Trophoblast cell (in vitro differentiated cells and primary cell): ENCODE results near the gene RABEPK.
"Not testable (repeated sequence)": the region's sequence is repeated elsewhere in the genome, so short reads cannot be mapped to it uniquely, and the experiment has no call there.

Source experiments
- DNase-seq, 2 donors: peaks; one replicate each; pipeline ENCODE4 v3.0.0-alpha.2; 2016
- H2AFZ ChIP-seq: 2 replicates; pipeline ENCODE4 v1.6.1; 2013; ENCODE audit warnings: low read length, moderate library complexity, mild to moderate bottlenecking; ENCODE audit not compliant: insufficient read depth, poor library complexity
- H2AK5ac ChIP-seq: 2 replicates; pipeline ENCODE4 v1.6.1; 2013; ENCODE audit warnings: mild to moderate bottlenecking, low read length
- H2BK120ac ChIP-seq: 2 replicates; pipeline ENCODE4 v1.6.1; 2013; ENCODE audit warnings: low read length, mild to moderate bottlenecking, moderate library complexity; ENCODE audit not compliant: insufficient read depth, poor library complexity
- H2BK12ac ChIP-seq: 2 replicates; pipeline ENCODE4 v1.6.1; 2013; ENCODE audit warnings: mild to moderate bottlenecking, low read length, moderate library complexity
- H2BK5ac ChIP-seq: 2 replicates; pipeline ENCODE4 v1.6.1; 2013; ENCODE audit warnings: low read length, low read depth, moderate library complexity, mild to moderate bottlenecking; ENCODE audit not compliant: poor library complexity
- H3K14ac ChIP-seq: 2 replicates; pipeline ENCODE4 v1.6.1; 2013; ENCODE audit warnings: mild to moderate bottlenecking, low read length
- H3K18ac ChIP-seq: 2 replicates; pipeline ENCODE4 v1.6.1; 2013; ENCODE audit warnings: mild to moderate bottlenecking, low read length
- H3K23ac ChIP-seq: 2 replicates; pipeline ENCODE4 v1.6.1; 2013; ENCODE audit warnings: low read length
- H3K27ac ChIP-seq: 2 replicates; pipeline ENCODE4 v1.5.1; 2013; ENCODE audit warnings: low read depth, mild to moderate bottlenecking, inconsistent platforms, low read length, moderate library complexity
- H3K27me3 ChIP-seq: 2 replicates; pipeline ENCODE4 v1.6.1; 2013; ENCODE audit warnings: inconsistent platforms, mild to moderate bottlenecking, low read length, moderate library complexity; ENCODE audit not compliant: insufficient read depth
- H3K36me3 ChIP-seq, 2 experiments: 1 replicate in 1 of 2; 2 replicates in 1 of 2; pipeline ENCODE4 v1.6.1; 2013; ENCODE audit warnings: low read length in 2 of 2, mild to moderate bottlenecking in 2 of 2, moderate library complexity in 1 of 2; ENCODE audit not compliant: insufficient read depth in 2 of 2, control insufficient read depth in 1 of 2
- H3K4ac ChIP-seq: 2 replicates; pipeline ENCODE4 v1.6.1; 2013; ENCODE audit warnings: low read depth, mild to moderate bottlenecking, low read length, moderate library complexity
- H3K4me1 ChIP-seq, 2 experiments: 1 replicate in 1 of 2; 2 replicates in 1 of 2; pipeline ENCODE4 v1.6.1; 2013; ENCODE audit warnings: low read length in 2 of 2, mild to moderate bottlenecking in 2 of 2, moderate library complexity in 1 of 2; ENCODE audit not compliant: insufficient read depth in 2 of 2, control insufficient read depth in 1 of 2
- H3K4me2 ChIP-seq: 2 replicates; pipeline ENCODE4 v1.6.1; 2013; ENCODE audit warnings: inconsistent platforms, mild to moderate bottlenecking, low read length, moderate library complexity
- H3K4me3 ChIP-seq: 2 replicates; pipeline ENCODE4 v1.5.1; 2013; ENCODE audit warnings: mild to moderate bottlenecking, low read depth, low read length, inconsistent platforms
- H3K79me1 ChIP-seq: one replicate; pipeline ENCODE4 v1.6.1; 2013; ENCODE audit warnings: low read length
- H3K79me2 ChIP-seq: 2 replicates; pipeline ENCODE4 v1.6.1; 2013; ENCODE audit warnings: low read length, mild to moderate bottlenecking; ENCODE audit not compliant: control insufficient read depth, insufficient read depth, poor library complexity
- H3K9ac ChIP-seq: 2 replicates; pipeline ENCODE4 v1.6.1; 2013; ENCODE audit warnings: mild to moderate bottlenecking, low read length
- H3K9me3 ChIP-seq: 2 replicates; pipeline ENCODE4 v1.6.1; 2013; ENCODE audit warnings: low read depth, mild to moderate bottlenecking, control low read depth, inconsistent platforms, low read length; ENCODE audit not compliant: insufficient read depth
- H4K12ac ChIP-seq: 2 replicates; pipeline ENCODE4 v1.6.1; 2013; ENCODE audit warnings: low read depth, mild to moderate bottlenecking, low read length, moderate library complexity
- H4K8ac ChIP-seq: 2 replicates; pipeline ENCODE4 v1.6.1; 2013; ENCODE audit warnings: low read depth, mild to moderate bottlenecking, low read length, moderate library complexity
- H4K91ac ChIP-seq: one replicate; pipeline ENCODE4 v1.6.1; 2013; ENCODE audit warnings: low read depth, mild to moderate bottlenecking, low read length, moderate library complexity
- WGBS: extraction: QIAGEN DNeasy Blood & Tissue Kit; methylation state at CpG from one replicate; pipeline ENCODE4 v1.1.7; 2013; ENCODE audit warnings: missing lambda C conversion rate; ENCODE audit not compliant: insufficient read length, insufficient coverage; ENCODE audit errors: extremely low coverage; 5-methylcytosine and 5-hydroxymethylcytosine counted together

Gene RABEPK

GRCh38 chr9:125160750-125161149 is 39.6 kb upstream of the RABEPK start:
- Histone ChIP-seq H3K4me1 (no peaks in the 10 kb centered on the region), H2BK5ac (no peak overlapping the region), H3K4me3 (no peak overlapping the region), H3K79me2 (no peaks in the 10 kb centered on the region), H3K9me3 (no peaks in the 10 kb centered on the region), H3K18ac (no peak overlapping the region), H2AK5ac (no peak overlapping the region), H4K12ac (no peak overlapping the region), H2BK120ac (no peak overlapping the region), H3K23ac (no peak overlapping the region), H4K8ac (no peak overlapping the region), H3K36me3 (peaks cover 0 to under 1% of the 10 kb centered on the region in 2 experiments), H3K9ac (no peak overlapping the region), H2BK12ac (no peak overlapping the region), H3K79me1 (no peaks in the 10 kb centered on the region), H4K91ac (no peak overlapping the region), H2AFZ (no peak overlapping the region), H3K27me3 (no peaks in the 10 kb centered on the region), H3K4me2 (no peak overlapping the region), H3K27ac (no peak overlapping the region), H3K4ac (no peak overlapping the region), H3K14ac (no peak overlapping the region)
- DNase-seq = no peak

GRCh38 chr9:125161284-125161918 is 38.9 kb upstream of the RABEPK start:
- H3K4me3 ChIP-seq = no peak overlapping the region
- WGBS = no CpG with 5 or more reads among the region's 3 CpGs
- no peak overlapping the region for H2AK5ac ChIP-seq
- no peak overlapping the region for H3K18ac ChIP-seq
- no peaks in the 10 kb centered on the region for H3K79me2 ChIP-seq
- H3K27ac ChIP-seq = no peak overlapping the region
- H3K23ac ChIP-seq = no peak overlapping the region
- H2BK5ac ChIP-seq = no peak overlapping the region
- H3K4me2 ChIP-seq = no peak overlapping the region
- no peaks in the 10 kb centered on the region for H3K4me1 ChIP-seq
- no peak overlapping the region for H3K14ac ChIP-seq
- H2AFZ ChIP-seq = no peak overlapping the region
- no peak overlapping the region for H4K91ac ChIP-seq
- no peak overlapping the region for H3K9ac ChIP-seq
- H3K27me3 ChIP-seq = no peaks in the 10 kb centered on the region
- no peak overlapping the region for H3K4ac ChIP-seq
- no peak overlapping the region for H4K8ac ChIP-seq
- DNase-seq = peak; percentile 26 to 72
- H3K9me3 ChIP-seq = no peaks in the 10 kb centered on the region
- H2BK12ac ChIP-seq = no peak overlapping the region
- H4K12ac ChIP-seq = no peak overlapping the region
- peaks cover 0 to 1% of the 10 kb centered on the region in 2 experiments for H3K36me3 ChIP-seq
- H2BK120ac ChIP-seq = no peak overlapping the region
- no peaks in the 10 kb centered on the region for H3K79me1 ChIP-seq

GRCh38 chr9:125162891-125163290 is 37.5 kb upstream of the RABEPK start:
- H3K79me2 ChIP-seq, H3K23ac ChIP-seq, H4K91ac ChIP-seq, H2BK5ac ChIP-seq, H2BK120ac ChIP-seq, H3K36me3 ChIP-seq, H3K4me1 ChIP-seq, H3K9me3 ChIP-seq, H3K27ac ChIP-seq, H3K79me1 ChIP-seq, H3K18ac ChIP-seq, H3K27me3 ChIP-seq, H3K4me2 ChIP-seq, H3K4me3 ChIP-seq, H2AK5ac ChIP-seq, H4K8ac ChIP-seq, H3K4ac ChIP-seq, H3K9ac ChIP-seq, H4K12ac ChIP-seq, H3K14ac ChIP-seq, H2BK12ac ChIP-seq, H2AFZ ChIP-seq: not testable (repeated sequence)
- peak; percentile 51 to 82 for DNase-seq
- no CpG with 5 or more reads among the region's 6 CpGs for WGBS

GRCh38 chr9:125166762-125167161 is 33.6 kb upstream of the RABEPK start:
- Histone ChIP-seq H3K27me3 (no peaks in the 10 kb centered on the region), H4K91ac (no peak overlapping the region), H4K12ac (no peak overlapping the region), H2BK12ac (no peak overlapping the region), H4K8ac (no peak overlapping the region), H3K4ac (no peak overlapping the region), H3K79me1 (no peaks in the 10 kb centered on the region), H3K4me3 (no peak overlapping the region), H3K4me2 (no peak overlapping the region), H3K14ac (no peak overlapping the region), H3K36me3 (peaks cover 2 to 3% of the 10 kb centered on the region in 2 experiments), H3K9ac (no peak overlapping the region), H3K4me1 (no peaks in the 10 kb centered on the region), H2BK120ac (no peak overlapping the region), H2AFZ (no peak overlapping the region), H3K23ac (no peak overlapping the region), H2BK5ac (no peak overlapping the region), H3K27ac (no peak overlapping the region), H3K79me2 (no peaks in the 10 kb centered on the region), H2AK5ac (no peak overlapping the region), H3K9me3 (no peaks in the 10 kb centered on the region), H3K18ac (no peak overlapping the region)
- no CpG with 5 or more reads among the region's 2 CpGs for WGBS
- no peak for DNase-seq
